Kidney epithelial cell (primary cell): ENCODE data around the gene PPP1R14C. TPM values are rescaled to one million over a fixed set of nuclear protein-coding genes. Genes with fewer than 3 reads are reported as not detected.

ENCODE experiments used
- DNase-seq: peaks from one replicate; pipeline ENCODE4 v3.0.0-alpha.2; 2010; ENCODE audit warnings: low read depth
- H3K27me3 ChIP-seq: 2 replicates; pipeline ENCODE4 v1.6.0; 2011; ENCODE audit warnings: low read length; ENCODE audit not compliant: control insufficient read depth, insufficient read depth
- H3K36me3 ChIP-seq: 2 replicates; pipeline ENCODE4 v1.5.1; 2011; ENCODE audit warnings: low read length; ENCODE audit not compliant: control insufficient read depth, insufficient read depth
- H3K4me3 ChIP-seq: 2 replicates; pipeline ENCODE4 v1.5.1; 2011; ENCODE audit warnings: low read depth, mild to moderate bottlenecking, control low read depth, low read length
- total RNA-seq: library from RNA; depleted of rRNA; stranded (reverse); fragments of >200 nt; gene quantifications from 2 replicates; pipeline ENCODE4 v1.2.3, GENCODE V29; 2015
- TF ChIP-seq, protein P1 (sequence below): IDR thresholded peaks from 2 replicates; pipeline ENCODE4 v1.5.1; 2011; ENCODE audit warnings: mild to moderate bottlenecking, moderate library complexity, low read length, control low read depth, inconsistent platforms; ENCODE audit not compliant: insufficient read depth, poor library complexity, severe bottlenecking

Gene PPP1R14C
- total RNA-seq, 1 donor from 2014 or later, result 45.5 TPM

DNA sequence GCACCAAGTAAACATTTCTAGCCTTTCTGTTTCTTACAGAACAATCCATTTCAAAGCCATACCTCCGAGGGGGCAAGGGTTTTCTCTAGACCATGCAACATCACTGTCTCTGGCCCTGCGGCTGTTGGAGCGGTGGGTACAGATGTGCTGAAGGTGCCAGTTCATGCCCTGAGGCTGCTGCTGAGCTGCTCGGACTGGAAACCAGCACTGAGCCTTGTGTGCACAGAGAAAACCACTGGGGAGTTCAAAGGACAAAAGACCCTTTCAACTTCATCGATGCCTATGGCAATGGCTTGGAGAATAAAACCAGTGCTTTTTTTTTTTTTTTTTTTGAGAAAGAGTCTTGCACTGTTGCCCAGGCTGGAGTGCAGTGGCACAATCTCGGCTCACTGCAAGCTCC, 132.6 kb downstream of the PPP1R14C start:
- Histone ChIP-seq H3K27me3 (no peaks in the 10 kb centered on the region), H3K36me3 (no peaks in the 10 kb centered on the region), H3K4me3 (no peak overlapping the region)
- TF ChIP-seq, protein P1, sequence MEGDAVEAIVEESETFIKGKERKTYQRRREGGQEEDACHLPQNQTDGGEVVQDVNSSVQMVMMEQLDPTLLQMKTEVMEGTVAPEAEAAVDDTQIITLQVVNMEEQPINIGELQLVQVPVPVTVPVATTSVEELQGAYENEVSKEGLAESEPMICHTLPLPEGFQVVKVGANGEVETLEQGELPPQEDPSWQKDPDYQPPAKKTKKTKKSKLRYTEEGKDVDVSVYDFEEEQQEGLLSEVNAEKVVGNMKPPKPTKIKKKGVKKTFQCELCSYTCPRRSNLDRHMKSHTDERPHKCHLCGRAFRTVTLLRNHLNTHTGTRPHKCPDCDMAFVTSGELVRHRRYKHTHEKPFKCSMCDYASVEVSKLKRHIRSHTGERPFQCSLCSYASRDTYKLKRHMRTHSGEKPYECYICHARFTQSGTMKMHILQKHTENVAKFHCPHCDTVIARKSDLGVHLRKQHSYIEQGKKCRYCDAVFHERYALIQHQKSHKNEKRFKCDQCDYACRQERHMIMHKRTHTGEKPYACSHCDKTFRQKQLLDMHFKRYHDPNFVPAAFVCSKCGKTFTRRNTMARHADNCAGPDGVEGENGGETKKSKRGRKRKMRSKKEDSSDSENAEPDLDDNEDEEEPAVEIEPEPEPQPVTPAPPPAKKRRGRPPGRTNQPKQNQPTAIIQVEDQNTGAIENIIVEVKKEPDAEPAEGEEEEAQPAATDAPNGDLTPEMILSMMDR, result no peak
- no peak for DNase-seq

DNA sequence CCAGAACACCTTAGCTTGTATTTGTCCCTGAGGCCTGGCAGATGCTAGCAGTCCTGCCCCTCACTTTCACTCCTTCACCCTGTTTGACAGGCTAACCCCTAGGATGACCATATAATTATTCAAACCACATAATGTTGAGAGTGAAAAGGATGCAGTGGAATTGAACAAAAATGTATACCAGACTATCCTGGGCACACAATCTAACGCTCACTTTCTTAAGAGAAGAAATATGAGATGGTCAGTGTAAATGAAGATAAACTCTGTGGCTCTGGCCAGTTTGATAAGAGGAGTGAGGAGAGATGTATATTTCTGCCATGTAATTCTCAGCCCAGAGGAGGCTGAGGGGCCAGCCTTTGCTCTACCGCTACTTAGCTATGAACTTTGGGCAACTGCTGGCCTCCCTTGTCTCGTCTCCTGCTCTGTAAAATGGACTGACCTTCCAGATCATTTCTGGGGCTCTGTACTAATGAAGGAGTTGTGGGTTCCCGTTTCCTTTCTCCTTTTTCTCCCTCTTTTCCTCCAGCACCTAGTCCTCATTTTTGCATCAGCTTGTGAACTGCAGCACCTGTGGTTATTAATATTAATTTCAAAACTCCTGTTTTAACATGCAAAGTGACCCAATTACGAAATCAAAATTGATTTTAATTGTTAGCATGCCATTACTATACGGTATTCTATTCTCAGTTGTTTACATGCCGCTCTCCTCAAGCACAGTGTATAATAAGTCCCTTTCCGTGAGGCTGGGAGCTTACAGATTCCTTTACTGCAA, 133.5 kb downstream of the PPP1R14C start:
- DNase-seq, result no peak
- Histone ChIP-seq H3K36me3 (no peaks in the 10 kb centered on the region), H3K4me3 (no peak overlapping the region), H3K27me3 (no peaks in the 10 kb centered on the region)
- TF ChIP-seq, protein P1, result no peak

DNA sequence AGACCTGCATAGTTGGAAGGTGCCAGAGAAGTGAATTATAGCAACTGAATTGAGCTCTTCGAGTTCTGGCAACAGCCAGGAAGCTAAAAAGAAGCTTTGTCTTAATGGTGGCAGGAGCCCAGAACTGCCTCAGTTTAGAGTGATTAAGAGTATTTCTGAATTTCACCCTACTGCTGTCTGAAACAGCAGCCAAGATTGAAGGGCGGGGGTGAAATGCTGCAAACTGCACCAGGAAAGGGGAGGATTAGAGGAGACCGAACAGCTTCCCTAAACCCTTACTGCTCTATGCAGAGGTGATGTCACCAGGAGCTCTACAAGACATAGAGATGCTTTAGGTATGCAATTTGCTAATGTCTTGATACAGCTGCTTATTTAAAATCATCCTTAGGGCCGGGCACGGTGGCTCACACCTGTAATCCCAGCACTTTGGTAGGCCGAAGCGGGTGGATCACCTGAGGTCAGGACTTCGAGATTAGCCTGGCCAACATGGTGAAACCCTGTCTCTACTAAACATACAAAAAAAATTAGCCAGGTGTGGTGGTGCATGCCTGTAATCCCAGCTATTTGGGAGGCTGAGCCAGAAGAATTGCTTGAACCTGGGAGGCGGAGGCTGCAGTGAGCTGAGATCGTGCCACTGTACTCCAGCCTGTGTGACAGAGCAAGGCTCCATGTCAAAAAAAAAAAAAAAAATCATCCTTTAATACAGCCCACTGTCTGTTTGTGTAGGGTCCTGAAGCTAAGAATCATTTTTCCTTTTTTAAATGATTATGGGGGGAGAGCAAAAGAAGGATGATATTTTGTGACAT, 134.3 kb downstream of the PPP1R14C start:
- TF ChIP-seq, protein P1, result no peak
- no peaks in the 10 kb centered on the region for H3K36me3 ChIP-seq
- no peak overlapping the region for H3K4me3 ChIP-seq
- H3K27me3 ChIP-seq, result no peaks in the 10 kb centered on the region
- DNase-seq, result no peak

DNA sequence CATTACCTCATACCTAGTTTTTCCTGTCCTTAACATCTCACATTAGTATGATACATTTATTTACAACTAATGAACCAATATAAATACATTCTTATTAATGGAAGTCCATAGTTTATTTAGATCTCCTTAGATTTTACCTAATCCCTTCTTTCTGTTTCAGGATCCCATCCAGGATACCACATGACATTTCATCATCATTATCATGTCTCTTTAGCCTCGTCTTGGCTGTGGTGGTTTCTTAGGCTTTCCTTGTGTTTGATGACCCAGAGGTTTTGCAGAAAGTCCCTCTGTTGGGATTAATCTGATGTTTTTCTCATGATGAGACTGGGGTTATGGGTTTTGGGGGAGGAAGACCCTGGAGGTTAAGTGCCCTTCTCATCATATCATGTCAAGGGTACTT, 136.7 kb downstream of the PPP1R14C start:
- no peaks in the 10 kb centered on the region for H3K36me3 ChIP-seq
- no peak overlapping the region for H3K4me3 ChIP-seq
- no peak for DNase-seq
- TF ChIP-seq, protein P1, result no peak
- no peaks in the 10 kb centered on the region for H3K27me3 ChIP-seq

DNA sequence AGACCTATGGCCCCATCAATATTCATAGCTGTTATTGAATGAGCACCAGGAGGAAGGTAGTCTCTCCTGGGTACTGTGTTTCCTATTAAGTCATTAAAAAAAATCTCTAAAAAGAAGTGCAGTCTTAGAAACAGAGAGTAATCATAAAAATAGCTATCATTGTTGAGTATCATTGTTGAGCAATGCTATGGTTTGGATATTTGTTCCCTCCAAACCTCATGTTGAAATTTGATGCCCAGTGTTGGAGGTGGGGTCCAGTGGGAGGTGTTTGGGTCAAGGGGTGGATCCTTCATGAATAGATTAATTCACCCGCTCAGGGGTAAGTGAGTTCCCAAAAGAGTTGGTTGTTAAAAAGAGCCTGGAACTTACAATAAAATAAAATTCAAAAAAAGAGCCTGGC, 137.9 kb downstream of the PPP1R14C start:
- DNase-seq, result no peak
- H3K4me3 ChIP-seq, result no peak overlapping the region
- H3K27me3 ChIP-seq, result no peaks in the 10 kb centered on the region
- no peaks in the 10 kb centered on the region for H3K36me3 ChIP-seq
- TF ChIP-seq, protein P1, result no peak
